K562 (cell line): ENCODE measurements around the gene NCOR2. TPM values are rescaled to one million over a fixed set of nuclear protein-coding genes. Genes with fewer than 3 reads are reported as not detected.
A peak's percentile ranks its signal among the peaks of the same experiment; 100 is the strongest.

ENCODE experiments used
- ATF7 ChIP-seq: fragments of 450-650 bp; IDR thresholded peaks from 2 replicates; pipeline ENCODE4 v1.7.1; 2014; ENCODE audit warnings: mild to moderate bottlenecking, moderate library complexity
- CBX8 ChIP-seq: fragments of 200-600 bp; sonication (generic); IDR thresholded peaks from 2 replicates; pipeline ENCODE4 v1.6.1; 2012; ENCODE audit warnings: borderline replicate concordance, mixed run types, low read depth, mild to moderate bottlenecking, moderate library complexity, mixed read lengths, low read length, control low read depth, inconsistent platforms; ENCODE audit not compliant: poor library complexity, severe bottlenecking; ENCODE audit errors: extremely low read depth
- CHD4 ChIP-seq: fragments of 200-600 bp; sonication (generic); IDR thresholded peaks from 3 replicates; pipeline ENCODE4 v1.6.1; 2012; ENCODE audit warnings: low read depth, mild to moderate bottlenecking, mixed read lengths, low read length, inconsistent platforms; ENCODE audit not compliant: insufficient read depth, insufficient replicate concordance, poor library complexity, severe bottlenecking
- ELF1 ChIP-seq: fragments of 200-800 bp; sonication (Bioruptor generic); IDR thresholded peaks from 2 replicates; pipeline ENCODE4 v1.6.1; 2016; ENCODE audit warnings: missing genetic modification characterization, missing compliant biosample characterization
- GTF3C2 ChIP-seq: IDR thresholded peaks from 3 replicates; pipeline ENCODE4 v1.6.1; 2011; ENCODE audit warnings: borderline replicate concordance, mild to moderate bottlenecking, moderate library complexity; ENCODE audit not compliant: insufficient read length; ENCODE audit errors: extremely low read depth
- ILK ChIP-seq: fragments of 450-650 bp; IDR thresholded peaks from 2 replicates; pipeline ENCODE4 v1.6.1; 2016; ENCODE audit warnings: missing genetic modification characterization, low read depth, mild to moderate bottlenecking, missing compliant biosample characterization, moderate library complexity, borderline replicate concordance
- IRF9 ChIP-seq: fragments of 450-650 bp; IDR thresholded peaks from 2 replicates; pipeline ENCODE4 v1.6.1; 2016; ENCODE audit warnings: missing biosample characterization, missing genetic modification characterization
- MAZ ChIP-seq, 2 experiments: fragments of 450-650 bp in 1 of 2; sonication (generic) in 1 of 2; formaldehyde crosslinking; IDR thresholded peaks in 1 of 2; conservative IDR thresholded peaks in 1 of 2; 2 replicates each; pipeline versions ENCODE4 v1.4.0 to v1.5.0; 2020; ENCODE audit warnings: mild to moderate bottlenecking in 1 of 2, missing genetic modification reagents in 1 of 2
- RBM15 ChIP-seq: fragments of 200-400 bp; formaldehyde crosslinking; IDR thresholded peaks from 2 replicates; pipeline ENCODE4 v1.6.1; 2018; ENCODE audit warnings: mild to moderate bottlenecking, low read length, moderate library complexity; ENCODE audit not compliant: insufficient read depth
- RBM34 ChIP-seq: fragments of 200-400 bp; formaldehyde crosslinking; IDR thresholded peaks from 2 replicates; pipeline ENCODE4 v1.6.1; 2018; ENCODE audit warnings: low read length, borderline replicate concordance; ENCODE audit not compliant: insufficient read depth
- SMAD2 ChIP-seq: fragments of 150-350 bp; IDR thresholded peaks from 2 replicates; pipeline ENCODE4 v1.6.1; 2014; ENCODE audit warnings: low read depth, mild to moderate bottlenecking, low read length
- SP1 ChIP-seq: sonication (generic); formaldehyde crosslinking; IDR thresholded peaks from 2 replicates; pipeline ENCODE4 v1.8.1; 2022; ENCODE audit warnings: mild to moderate bottlenecking, missing genetic modification reagents
- TFAP4 ChIP-seq: sonication (generic); formaldehyde crosslinking; IDR thresholded peaks from 2 replicates; pipeline ENCODE4 v1.8.0; 2022; ENCODE audit warnings: missing genetic modification reagents, mild to moderate bottlenecking, moderate library complexity, borderline replicate concordance
- ZBTB7A ChIP-seq: IDR thresholded peaks from 2 replicates; pipeline ENCODE4 v1.6.1; 2011; ENCODE audit warnings: low read depth, mild to moderate bottlenecking, low read length, moderate library complexity, borderline replicate concordance; ENCODE audit not compliant: control insufficient read depth
- ZC3H11A ChIP-seq: IDR thresholded peaks from 2 replicates; pipeline ENCODE4 v1.6.1; 2012; ENCODE audit warnings: low read depth, low read length, improper control_type of control experiment
- ZNF121 ChIP-seq: sonication (generic); formaldehyde crosslinking; conservative IDR thresholded peaks from 2 replicates; pipeline ENCODE4 v1.8.0; 2022; ENCODE audit warnings: missing genetic modification reagents
- ZNF165 ChIP-seq: fragments of 250-450 bp; sonication (Bioruptor Pico); IDR thresholded peaks from 2 replicates; pipeline ENCODE4 v1.4.0; 2020; ENCODE audit warnings: borderline replicate concordance
- ZNF23 ChIP-seq: fragments of 250-450 bp; sonication (Bioruptor Pico); IDR thresholded peaks from 2 replicates; pipeline ENCODE4 v1.4.0; 2020; ENCODE audit warnings: mild to moderate bottlenecking
- ZNF511 ChIP-seq: sonication (generic); formaldehyde crosslinking; IDR thresholded peaks from 2 replicates; pipeline ENCODE4 v1.8.0; 2022; ENCODE audit warnings: mild to moderate bottlenecking, missing genetic modification reagents
- ZNF644 ChIP-seq: fragments of 200-800 bp; sonication (Bioruptor generic); IDR thresholded peaks from 2 replicates; pipeline ENCODE4 v1.6.1; 2016; ENCODE audit warnings: low read depth, missing genetic modification characterization, missing compliant biosample characterization
- ZNF77 ChIP-seq: fragments of 250-450 bp; sonication (Bioruptor Pico); IDR thresholded peaks from 2 replicates; pipeline ENCODE4 v1.5.0; 2020
- polyA plus RNA-seq, 8 experiments: library from polyadenylated mRNA; depleted of rRNA in 4 of 8; stranded (reverse) in 5 of 8; unstranded in 3 of 8; fragments of >200 nt; fragmentation: Nextera tagmentation in 2 of 8; fragmentation: Illumina TruSeq in 1 of 8; extraction: Ambion mirVana in 2 of 8; extraction: Trizol in 1 of 8; gene quantifications; 2 replicates each; pipeline versions ENCODE4 v1.2.1 to v1.2.3, GENCODE V29; 2011 to 2014; ENCODE audit warnings: inconsistent platforms in 1 of 8, missing spikeins in 1 of 8
- total RNA-seq, 7 experiments: library from RNA; depleted of rRNA in 6 of 7; stranded (reverse); fragments of >200 nt in 6 of 7; fragmentation: Illumina TruSeq in 2 of 7; extraction: Trizol in 2 of 7; gene quantifications; 2 replicates each; pipeline versions ENCODE4 v1.2.1 to v1.2.3, GENCODE V29; 2011 to 2021; ENCODE audit warnings: low replicate concordance in 1 of 7

Gene NCOR2
- total and polyA plus RNA-seq, 9 of the 15 experiments (the other 6 are each of a cell fraction or from before 2014, with no cell fraction given) = 0.18 to 126 (median 8.4) TPM

GRCh38 chr12:124609041-124609989, 41.9 kb upstream of the NCOR2 start (continued):
- TF ChIP-seq RBM34 (no peak), ZNF644 (tag) (no peak), SMAD2 (no peak), CHD4 (peak; percentile 62), ZBTB7A (no peak), IRF9 (no peak), ZNF511 (CRISPR knock-in tag) (no peak), SP1 (CRISPR knock-in tag) (peak; percentile 63; the same call in 1 of the 2 replicates), GTF3C2 (no peak), ILK (no peak), RBM15 (no peak), ZNF77 (CRISPR knock-in tag) (no peak), ZNF23 (CRISPR knock-in tag) (no peak), ZNF121 (no peak), CBX8 (no peak), ATF7 (no peak), ELF1 (tag) (peak; percentile 48; the same call in 1 of the 2 replicates), TFAP4 (peak; percentile 98), MAZ (CRISPR knock-in tag; conservative IDR thresholded peaks at IDR 0.05 in 1 of 2, IDR thresholded peaks at IDR 0.05 in 1 of 2) (peak; percentile 20 to 74; a peak in 3 of 4 replicates), ZC3H11A (no peak), ZNF165 (no peak)
